OCI-M2 (cell line): ENCODE results near the gene TP73.

Experiments
- DNase-seq: peaks from one replicate; lab custom pipeline; 2025; ENCODE audit not compliant: unreplicated experiment; lab: John Stamatoyannopoulos, UW

Gene TP73

GRCh38 chr1:3777078-3777547, 124.8 kb downstream of the TP73 start:
- no peak for DNase-seq

GRCh38 chr1:3777647-3778589, 125.6 kb downstream of the TP73 start:
- no peak for DNase-seq

GRCh38 chr1:3778590-3779264, 126.4 kb downstream of the TP73 start:
- DNase-seq, result no peak

GRCh38 chr1:3779265-3779911, 127.1 kb downstream of the TP73 start:
- no peak for DNase-seq

GRCh38 chr1:3779912-3780416, 127.6 kb downstream of the TP73 start:
- no peak for DNase-seq

GRCh38 chr1:3780901-3781300, 128.6 kb downstream of the TP73 start:
- no peak for DNase-seq

- DNase-seq, result no peak
These were observed 131.5 kb downstream of the TP73 start for GRCh38 chr1:3783651-3784474.

- no peak for DNase-seq
These were observed 132.7 kb downstream of the TP73 start for GRCh38 chr1:3785045-3785444.

- DNase-seq, result no peak
These were observed 133.3 kb downstream of the TP73 start for GRCh38 chr1:3785456-3786157.
